Suprapubic skin (tissue), 4 donors: ENCODE results near the gene SIN3A.

Experiments
- EP300 ChIP-seq: sonication (generic); formaldehyde crosslinking; IDR thresholded peaks from one replicate; pipeline ENCODE4 v1.6.1; 2017; ENCODE audit warnings: antibody characterized with exemption
- POLR2A ChIP-seq, 2 donors: fragments of 450-650 bp; IDR thresholded peaks; one replicate each; pipeline ENCODE4 v1.6.1; 2017; ENCODE audit warnings: antibody characterized with exemption in 2 of 2, mild to moderate bottlenecking in 2 of 2, moderate library complexity in 2 of 2
- POLR2AphosphoS5 ChIP-seq, 3 donors: sonication (generic); formaldehyde crosslinking; IDR thresholded peaks; one replicate each; pipeline ENCODE4 v1.6.1; 2017; ENCODE audit warnings: antibody characterized with exemption in 3 of 3
- TF ChIP-seq, protein P1 (sequence below), 2 donors: fragments of 200-600 bp in 1 of 2; fragments of 450-650 bp in 1 of 2; sonication (generic) in 1 of 2; IDR thresholded peaks; one replicate each; pipeline ENCODE4 v1.5.1; 2016 to 2019; ENCODE audit warnings: antibody characterized with exemption in 2 of 2, mild to moderate bottlenecking in 1 of 2, moderate library complexity in 1 of 2

GRCh38 chr15:75453703-75454470, 2.4 kb upstream of the SIN3A start:
- TF ChIP-seq, protein P1, sequence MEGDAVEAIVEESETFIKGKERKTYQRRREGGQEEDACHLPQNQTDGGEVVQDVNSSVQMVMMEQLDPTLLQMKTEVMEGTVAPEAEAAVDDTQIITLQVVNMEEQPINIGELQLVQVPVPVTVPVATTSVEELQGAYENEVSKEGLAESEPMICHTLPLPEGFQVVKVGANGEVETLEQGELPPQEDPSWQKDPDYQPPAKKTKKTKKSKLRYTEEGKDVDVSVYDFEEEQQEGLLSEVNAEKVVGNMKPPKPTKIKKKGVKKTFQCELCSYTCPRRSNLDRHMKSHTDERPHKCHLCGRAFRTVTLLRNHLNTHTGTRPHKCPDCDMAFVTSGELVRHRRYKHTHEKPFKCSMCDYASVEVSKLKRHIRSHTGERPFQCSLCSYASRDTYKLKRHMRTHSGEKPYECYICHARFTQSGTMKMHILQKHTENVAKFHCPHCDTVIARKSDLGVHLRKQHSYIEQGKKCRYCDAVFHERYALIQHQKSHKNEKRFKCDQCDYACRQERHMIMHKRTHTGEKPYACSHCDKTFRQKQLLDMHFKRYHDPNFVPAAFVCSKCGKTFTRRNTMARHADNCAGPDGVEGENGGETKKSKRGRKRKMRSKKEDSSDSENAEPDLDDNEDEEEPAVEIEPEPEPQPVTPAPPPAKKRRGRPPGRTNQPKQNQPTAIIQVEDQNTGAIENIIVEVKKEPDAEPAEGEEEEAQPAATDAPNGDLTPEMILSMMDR (IDR thresholded peaks at IDR 0.05), result no peak
- TF ChIP-seq POLR2AphosphoS5 (IDR thresholded peaks at IDR 0.05) (peak in 2 of 3 donors; percentile 30 to 78), EP300 (no peak), POLR2A (IDR thresholded peaks at IDR 0.05) (peak in 1 of 2 donors; percentile 80)
